A673 (cell line): ENCODE results near the gene SDC1.

Experiments used
- CTCF ChIP-seq: fragments of 300-800, 200-600 bp; sonication (generic); conservative IDR thresholded peaks from 2 replicates; pipeline ENCODE4 v1.5.1; 2017; ENCODE audit warnings: low read depth, mild to moderate bottlenecking, antibody characterized with exemption, low read length, moderate library complexity, mixed read lengths
- EZH2 ChIP-seq: fragments of 200-600 bp; sonication (generic); IDR thresholded peaks from 2 replicates; pipeline ENCODE4 v1.6.1; 2017; ENCODE audit warnings: borderline replicate concordance, low read depth, mild to moderate bottlenecking, mixed read lengths, antibody characterized with exemption, low read length; ENCODE audit not compliant: poor library complexity, severe bottlenecking

- TF ChIP-seq CTCF, result no peak
- no peak for TF ChIP-seq EZH2
Observed at GRCh38 chr2:20219763-20220380, 5.1 kb downstream of the SDC1 start.
